ENCODE measurements around the gene MCHR2.

MCHR2 gene

GRCh38 chr6:99905209-99906106 is 88.6 kb downstream of the MCHR2 start:
- peak; percentile 17 for DNase-seq (ENCODE audit: low spot score)

- no peak for DNase-seq (ENCODE audit: low spot score)
Measured at GRCh38 chr6:99901596-99902384, 92.2 kb downstream of the MCHR2 start.

- DNase-seq (ENCODE audit: low spot score), result no peak
Measured at GRCh38 chr6:99894815-99895214, 99.2 kb downstream of the MCHR2 start.

- DNase-seq (ENCODE audit: low spot score), result no peak
Measured at GRCh38 chr6:99887066-99887465, 107.0 kb downstream of the MCHR2 start.

GRCh38 chr6:99885051-99885450 is 109.0 kb downstream of the MCHR2 start:
- no peak for DNase-seq (ENCODE audit: low spot score)

GRCh38 chr6:99882128-99882702 is 111.8 kb downstream of the MCHR2 start:
- DNase-seq (ENCODE audit: low spot score), result no peak

- DNase-seq (ENCODE audit: low spot score), result no peak
Measured at GRCh38 chr6:99879431-99879830, 114.6 kb downstream of the MCHR2 start.

- DNase-seq (ENCODE audit: low spot score), result no peak
Measured at GRCh38 chr6:99875068-99875467, 119.0 kb downstream of the MCHR2 start.

- DNase-seq (ENCODE audit: low spot score), result no peak
Measured at GRCh38 chr6:99873084-99873483, 120.9 kb downstream of the MCHR2 start.

- no peak for DNase-seq (ENCODE audit: low spot score)
Measured at GRCh38 chr6:99871641-99872040, 122.4 kb downstream of the MCHR2 start.

All from CD4-positive, alpha-beta T cell treated with Interleukin-2 at 100 ng/mL for 4 hours (primary cell).